Left kidney (tissue), 2 donors: Measurements from ENCODE around the gene SCN2A. TPM values are rescaled to one million over a fixed set of nuclear protein-coding genes. Genes with fewer than 3 reads are reported as not detected.
A peak's percentile ranks its signal among the peaks of the same experiment; 100 is the strongest.

Source experiments
- DNase-seq: peaks from one replicate; pipeline ENCODE4 v3.0.0-alpha.2; 2013
- polyA plus RNA-seq: library from polyadenylated mRNA; unstranded; fragments of 120-200 nt; gene quantifications from one replicate; pipeline ENCODE4 v1.2.1, GENCODE V29; 2013; ENCODE audit not compliant: insufficient read length

The SCN2A gene
- polyA plus RNA-seq, 1 donor = 2.7 TPM

- no peak for DNase-seq
Measured at GRCh38 chr2:165417009-165417408, 177.8 kb downstream of the SCN2A start.

- DNase-seq = no peak
Measured at GRCh38 chr2:165420231-165420630, 181.0 kb downstream of the SCN2A start.

GRCh38 chr2:165423081-165423480 lies 183.9 kb downstream of the SCN2A start:
- no peak for DNase-seq

- DNase-seq = no peak
Measured at GRCh38 chr2:165425556-165425955, 186.3 kb downstream of the SCN2A start.

GRCh38 chr2:165427686-165428085 lies 188.5 kb downstream of the SCN2A start:
- DNase-seq = no peak

GRCh38 chr2:165428926-165429325 lies 189.7 kb downstream of the SCN2A start:
- DNase-seq = no peak

GRCh38 chr2:165431014-165431413 lies 191.8 kb downstream of the SCN2A start:
- DNase-seq = no peak

GRCh38 chr2:165432234-165432966 lies 193.2 kb downstream of the SCN2A start:
- no peak for DNase-seq

- peak; percentile 79 for DNase-seq
Measured at GRCh38 chr2:165434865-165435496, 195.8 kb downstream of the SCN2A start.

GRCh38 chr2:165435611-165436010 lies 196.4 kb downstream of the SCN2A start:
- no peak for DNase-seq

GRCh38 chr2:165436559-165436958 lies 197.3 kb downstream of the SCN2A start:
- no peak for DNase-seq

GRCh38 chr2:165440367-165440766 lies 201.2 kb downstream of the SCN2A start:
- DNase-seq = peak; percentile 66

Other genes starting within 250 kb of the SCN2A start
- 0.60 TPM for gene SCN3A, start 35.4 kb upstream of the SCN2A start, polyA plus RNA-seq
- 11.0 TPM for gene CSRNP3, start 230.3 kb downstream of the SCN2A start, polyA plus RNA-seq